GM19193 (cell line): ENCODE results near the gene EXD1.

Experiments
- POLR2A ChIP-seq: IDR thresholded peaks from 4 replicates; pipeline ENCODE4 v1.6.1; 2011; ENCODE audit not compliant: insufficient read depth, insufficient read length; ENCODE audit errors: extremely low read depth

Gene EXD1

GRCh38 chr15:41230650-41231421, at the start of gene EXD1, which contains the start of gene CHP1:
EXD1 (minus strand) TSS chr15:41230757; CDS start chr15:41226575, 4,182 bp downstream.
CHP1 (plus strand) TSS chr15:41231268; CDS start chr15:41231383, 115 bp downstream.
- peak; percentile 80 for TF ChIP-seq POLR2A

GRCh38 chr15:41279535-41280283, 49.2 kb upstream of the EXD1 start:
- TF ChIP-seq POLR2A: no peak

- TF ChIP-seq POLR2A: no peak
These were observed 47.8 kb upstream of the EXD1 start for GRCh38 chr15:41278319-41278718.

- TF ChIP-seq POLR2A: no peak
These were observed 46.3 kb upstream of the EXD1 start for GRCh38 chr15:41276831-41277230.

GRCh38 chr15:41269887-41270286, 39.3 kb upstream of the EXD1 start:
- no peak for TF ChIP-seq POLR2A

GRCh38 chr15:41263891-41264351, 33.4 kb upstream of the EXD1 start:
- no peak for TF ChIP-seq POLR2A

GRCh38 chr15:41262571-41262970, 32.0 kb upstream of the EXD1 start:
- TF ChIP-seq POLR2A: no peak

GRCh38 chr15:41259546-41260189, 29.1 kb upstream of the EXD1 start:
- no peak for TF ChIP-seq POLR2A

- TF ChIP-seq POLR2A: no peak
These were observed 28.4 kb upstream of the EXD1 start for GRCh38 chr15:41258750-41259471.

- no peak for TF ChIP-seq POLR2A
These were observed 26.1 kb upstream of the EXD1 start for GRCh38 chr15:41256577-41257038.

- TF ChIP-seq POLR2A: no peak
These were observed 25.5 kb upstream of the EXD1 start for GRCh38 chr15:41256103-41256502.

- no peak for TF ChIP-seq POLR2A
These were observed 24.0 kb upstream of the EXD1 start for GRCh38 chr15:41254560-41254959.

GRCh38 chr15:41251411-41251810, 20.9 kb upstream of the EXD1 start:
- no peak for TF ChIP-seq POLR2A

GRCh38 chr15:41241221-41241964, 10.8 kb upstream of the EXD1 start:
- TF ChIP-seq POLR2A: no peak

GRCh38 chr15:41238100-41238499, 7.5 kb upstream of the EXD1 start:
- no peak for TF ChIP-seq POLR2A

GRCh38 chr15:41235929-41236328, 5.4 kb upstream of the EXD1 start:
- no peak for TF ChIP-seq POLR2A
